ENCODE measurements around the gene PCBP4.
A peak's percentile ranks its signal among the peaks of the same experiment; 100 is the strongest.

PCBP4 gene

GRCh38 chr3:51970606-51971300 lies 3.5 kb upstream of the PCBP4 start:
- no peak for DNase-seq

DNA sequence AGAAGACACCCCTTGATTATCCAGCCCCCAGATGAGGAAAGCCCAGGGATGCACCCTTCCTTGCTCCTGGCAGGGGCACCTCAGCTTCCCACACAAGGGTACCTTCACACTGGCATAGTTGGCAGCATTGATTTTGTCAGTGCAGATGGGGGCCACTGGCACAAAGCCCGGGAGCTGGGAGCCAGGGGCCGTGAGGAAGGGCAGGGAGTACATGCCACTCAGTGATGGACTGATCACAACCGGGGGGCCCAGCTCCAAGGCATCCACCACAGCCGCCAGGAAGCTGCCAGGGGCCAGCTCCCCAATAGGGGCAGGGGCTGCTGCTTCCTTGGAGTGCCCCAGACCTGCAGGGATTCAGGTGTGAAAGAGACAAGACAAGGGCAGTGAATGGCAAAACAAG lies 2.6 kb upstream of the PCBP4 start:
- DNase-seq = no peak

DNA sequence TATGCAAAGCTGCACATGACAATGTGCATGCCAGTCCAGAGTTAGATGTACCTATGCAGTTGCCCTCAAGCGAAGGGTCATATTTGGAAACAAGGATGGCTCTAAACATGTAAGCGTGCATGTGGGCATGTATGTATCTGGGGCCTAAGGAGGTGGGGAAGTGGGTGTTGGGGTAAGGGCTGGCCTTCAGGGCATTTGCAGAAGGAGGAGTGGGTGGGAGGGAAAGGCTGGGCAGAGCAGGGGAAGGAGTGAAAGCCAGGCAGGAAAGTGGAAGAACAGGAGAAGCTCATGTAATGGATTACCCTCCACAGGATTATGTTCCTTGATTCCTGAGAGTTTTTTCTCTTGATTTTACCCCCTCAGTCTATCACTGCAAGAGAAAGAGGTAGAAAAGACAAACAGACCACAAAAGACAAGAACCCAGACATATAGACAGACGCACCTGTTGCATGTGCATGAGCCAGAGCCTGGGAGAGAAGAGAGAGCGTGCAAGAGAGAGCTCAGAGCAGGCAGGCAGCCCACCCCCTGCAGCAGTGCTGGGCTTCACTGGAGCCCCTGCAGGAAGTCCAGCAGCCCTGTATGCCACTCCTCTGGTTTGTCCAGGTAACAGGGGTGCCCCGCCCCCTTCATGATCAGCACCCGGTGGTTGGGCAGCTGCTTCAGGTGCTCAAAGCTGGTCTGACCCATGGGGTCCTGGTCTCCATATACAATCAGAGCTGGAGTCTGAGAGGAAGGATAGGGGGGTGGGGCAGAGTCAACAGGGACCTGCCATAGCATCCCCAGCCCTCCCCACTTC lies 1.8 kb upstream of the PCBP4 start:
- no peak for DNase-seq

DNA sequence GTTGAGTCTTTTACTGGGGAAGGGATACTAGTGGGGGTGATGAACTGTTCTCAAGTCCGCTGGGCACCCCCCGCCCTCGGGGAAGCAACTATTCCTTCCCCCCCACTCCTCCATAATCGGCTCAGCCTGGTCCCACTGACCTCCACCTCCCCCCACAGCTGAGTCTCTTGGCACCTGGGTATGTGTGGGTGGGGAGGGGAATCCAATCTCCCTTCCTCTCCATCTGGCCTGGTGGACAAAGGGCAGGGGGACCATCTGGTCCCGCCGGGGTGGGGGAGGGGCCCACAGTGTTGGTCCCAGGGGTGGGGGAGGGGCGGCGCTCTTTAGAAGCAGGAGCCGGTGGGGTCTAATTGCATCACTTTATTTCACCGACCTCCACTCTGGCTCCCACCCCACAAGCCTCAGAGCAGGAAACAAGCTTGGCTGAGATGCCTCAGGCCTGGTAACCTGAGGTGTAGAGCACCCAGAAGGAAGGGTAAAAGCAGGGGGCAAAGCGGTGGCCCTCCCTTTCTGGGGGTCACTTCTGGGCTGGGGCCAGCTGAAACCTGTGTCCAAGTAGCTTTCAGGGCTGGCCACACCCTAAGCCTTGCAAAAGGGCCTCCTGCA lies 1.0 kb upstream of the PCBP4 start:
- no peak for DNase-seq

- DNase-seq = no peak
Measured at GRCh38 chr3:51966922-51967383, 301 bp downstream of the PCBP4 start.

GRCh38 chr3:51966486-51966885 lies 768 bp downstream of the PCBP4 start:
- no peak for DNase-seq

GRCh38 chr3:51966016-51966415 lies 1.2 kb downstream of the PCBP4 start:
- no peak for DNase-seq

- no peak for DNase-seq
Measured at GRCh38 chr3:51964521-51964920, 2.7 kb downstream of the PCBP4 start.

DNA sequence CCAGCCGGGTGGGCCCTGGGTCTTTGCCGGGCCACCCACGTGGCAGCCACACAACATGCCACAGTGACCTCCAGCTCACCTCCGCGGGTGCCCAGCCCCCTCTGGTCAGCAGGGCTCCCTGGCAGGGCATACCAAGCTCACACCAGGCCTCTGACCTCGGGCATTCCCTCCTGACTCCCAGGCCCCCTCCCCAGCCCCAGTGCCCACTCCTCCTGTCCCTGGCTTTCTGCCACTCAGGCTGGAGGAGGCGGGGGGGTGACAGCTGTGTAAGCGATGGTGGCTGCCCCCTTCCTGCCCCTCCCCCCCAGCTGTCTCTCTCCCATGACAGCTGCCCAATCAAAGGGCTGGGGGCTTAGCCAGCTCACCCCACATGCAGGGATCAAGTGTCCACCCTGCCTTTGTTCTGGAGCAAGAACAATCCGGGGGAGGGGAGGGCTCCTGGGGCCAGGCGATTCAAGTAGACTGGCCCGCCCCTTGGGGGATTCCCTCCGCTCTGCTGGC lies 3.3 kb downstream of the PCBP4 start:
- DNase-seq = no peak

DNA sequence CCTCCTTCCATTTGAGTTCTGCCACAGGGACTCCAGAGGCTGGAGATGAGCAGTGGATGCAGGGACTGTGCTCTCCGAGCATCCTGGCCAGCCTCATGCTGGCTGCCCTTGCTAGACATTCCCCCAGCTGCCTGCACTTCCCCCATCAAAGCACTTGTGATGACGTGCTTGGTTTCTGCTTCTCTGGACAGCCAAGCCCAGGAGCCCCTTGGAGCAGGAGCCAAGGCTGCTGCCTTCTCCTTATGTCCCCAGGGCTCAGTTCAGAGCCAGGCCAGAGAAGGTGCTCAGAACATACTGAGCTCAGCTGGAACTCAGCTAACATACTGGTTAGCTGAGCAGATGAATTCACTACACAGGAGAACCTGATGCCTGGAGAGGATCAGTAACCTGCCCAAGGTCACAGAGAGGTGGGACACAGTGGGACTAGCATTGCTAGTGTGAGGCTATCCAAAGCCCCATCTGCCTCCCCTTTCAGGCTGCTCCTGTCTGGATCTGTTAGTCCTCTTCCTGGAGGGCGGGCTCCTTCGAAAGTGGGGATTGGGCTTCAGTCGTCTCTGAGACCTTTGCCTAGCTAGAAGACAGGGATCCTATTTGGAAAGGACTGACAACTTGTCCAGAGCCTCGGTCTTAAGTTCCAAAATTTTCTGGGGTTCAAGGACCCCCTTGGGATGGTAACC lies 4.3 kb downstream of the PCBP4 start:
- no peak for DNase-seq

GRCh38 chr3:51961602-51962569 lies 5.4 kb downstream of the PCBP4 start:
- DNase-seq = no peak

- no peak for DNase-seq
Measured at GRCh38 chr3:51961011-51961410, 6.2 kb downstream of the PCBP4 start.

GRCh38 chr3:51960386-51960785 lies 6.9 kb downstream of the PCBP4 start:
- no peak for DNase-seq

- no peak for DNase-seq
Measured at GRCh38 chr3:51959651-51960050, 7.6 kb downstream of the PCBP4 start.

- DNase-seq = no peak
Measured at GRCh38 chr3:51958603-51959521, 8.4 kb downstream of the PCBP4 start.

DNA sequence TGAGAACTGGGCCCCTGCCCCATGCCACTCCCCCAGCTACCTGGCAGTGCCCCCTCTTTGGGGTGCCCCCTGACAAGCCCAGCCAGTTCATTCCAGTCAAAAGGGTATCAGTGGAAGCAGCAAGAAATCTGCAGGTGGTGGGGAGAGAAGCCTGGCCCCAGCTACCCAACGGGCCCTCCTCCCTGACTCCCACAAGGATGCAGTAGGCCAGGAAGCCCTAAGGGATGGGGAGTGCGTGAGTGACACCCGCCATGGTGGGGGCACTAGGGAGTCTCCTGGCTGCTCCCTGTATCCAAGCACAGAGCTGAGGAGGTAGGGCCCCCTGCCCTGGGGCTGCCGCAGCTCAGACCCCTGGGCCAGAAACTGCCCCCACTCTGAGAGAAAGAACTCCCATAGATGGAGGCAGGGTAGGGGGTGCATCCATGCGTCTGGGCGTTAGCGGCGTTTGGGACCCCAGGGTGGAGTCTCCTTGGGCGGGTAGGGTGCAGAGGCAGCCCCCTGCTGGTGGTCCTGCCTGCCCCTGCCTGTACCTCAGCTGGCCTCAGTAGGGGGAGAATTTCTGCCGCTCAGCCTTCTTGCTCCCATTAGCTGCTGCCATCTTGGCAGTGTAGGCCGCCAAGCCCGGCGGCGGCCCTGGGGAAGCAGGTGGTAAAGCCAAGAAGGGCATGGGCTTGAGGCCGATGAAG lies 9.6 kb downstream of the PCBP4 start:
- no peak for DNase-seq

DNA sequence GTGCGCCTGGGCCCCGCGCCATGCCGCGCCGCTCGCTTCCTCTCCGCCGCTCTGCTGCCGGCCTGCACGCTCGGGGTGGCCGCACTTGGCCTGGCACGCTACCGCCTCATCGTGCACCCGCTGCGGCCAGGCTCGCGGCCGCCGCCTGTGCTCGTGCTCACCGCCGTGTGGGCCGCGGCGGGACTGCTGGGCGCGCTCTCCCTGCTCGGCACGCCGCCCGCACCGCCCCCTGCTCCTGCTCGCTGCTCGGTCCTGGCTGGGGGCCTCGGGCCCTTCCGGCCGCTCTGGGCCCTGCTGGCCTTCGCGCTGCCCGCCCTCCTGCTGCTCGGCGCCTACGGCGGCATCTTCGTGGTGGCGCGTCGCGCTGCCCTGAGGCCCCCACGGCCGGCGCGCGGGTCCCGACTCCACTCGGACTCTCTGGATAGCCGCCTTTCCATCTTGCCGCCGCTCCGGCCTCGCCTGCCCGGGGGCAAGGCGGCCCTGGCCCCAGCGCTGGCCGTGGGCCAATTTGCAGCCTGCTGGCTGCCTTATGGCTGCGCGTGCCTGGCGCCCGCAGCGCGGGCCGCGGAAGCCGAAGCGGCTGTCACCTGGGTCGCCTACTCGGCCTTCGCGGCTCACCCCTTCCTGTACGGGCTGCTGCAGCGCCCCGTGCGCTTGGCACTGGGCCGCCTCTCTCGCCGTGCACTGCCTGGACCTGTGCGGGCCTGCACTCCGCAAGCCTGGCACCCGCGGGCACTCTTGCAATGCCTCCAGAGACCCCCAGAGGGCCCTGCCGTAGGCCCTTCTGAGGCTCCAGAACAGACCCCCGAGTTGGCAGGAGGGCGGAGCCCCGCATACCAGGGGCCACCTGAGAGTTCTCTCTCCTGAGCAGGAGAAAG lies 11.1 kb downstream of the PCBP4 start:
- peak in 1 of 2 donors; percentile 55 for DNase-seq

DNA sequence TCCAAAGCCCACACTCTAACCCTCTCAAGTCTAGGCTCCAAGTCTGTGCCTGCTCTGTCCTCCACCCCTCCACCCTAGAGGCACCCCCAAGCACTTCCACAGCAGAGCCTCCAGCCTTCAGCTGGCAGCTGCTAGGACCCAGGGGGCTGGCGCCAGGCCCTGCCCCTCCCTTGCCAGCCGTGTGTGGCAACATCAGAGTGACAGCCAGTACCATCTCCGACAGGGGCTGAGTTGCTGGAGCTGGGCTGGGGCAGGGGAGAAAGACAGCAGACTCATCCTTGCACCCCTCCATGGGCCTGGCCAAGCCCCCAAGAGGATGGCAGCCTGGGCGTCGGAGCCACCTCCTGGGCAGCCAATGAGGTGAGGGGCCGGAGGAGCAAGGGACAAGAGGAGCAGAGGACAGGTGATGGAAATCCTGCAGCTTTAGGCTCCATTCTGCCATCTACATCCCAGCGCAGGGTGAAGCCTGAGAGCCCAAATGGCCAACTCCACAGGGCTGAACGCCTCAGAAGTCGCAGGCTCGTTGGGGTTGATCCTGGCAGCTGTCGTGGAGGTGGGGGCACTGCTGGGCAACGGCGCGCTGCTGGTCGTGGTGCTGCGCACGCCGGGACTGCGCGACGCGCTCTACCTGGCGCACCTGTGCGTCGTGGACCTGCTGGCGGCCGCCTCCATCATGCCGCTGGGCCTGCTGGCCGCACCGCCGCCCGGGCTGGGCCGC lies 11.9 kb downstream of the PCBP4 start, which contains the start of gene GPR62:
Gene GPR62, plus strand, starts transcription at position 207 of the 718 bp plus-strand sequence. Its CDS starts 272 bp downstream, at position 479.
- DNase-seq = no peak
